Measurements from ENCODE around the gene MCU.
A peak's percentile ranks its signal among the peaks of the same experiment; 100 is the strongest.
"Not testable (repeated sequence)": the region's sequence is repeated elsewhere in the genome, so short reads cannot be mapped to it uniquely, and the experiment has no call there.

MCU gene, protein sequence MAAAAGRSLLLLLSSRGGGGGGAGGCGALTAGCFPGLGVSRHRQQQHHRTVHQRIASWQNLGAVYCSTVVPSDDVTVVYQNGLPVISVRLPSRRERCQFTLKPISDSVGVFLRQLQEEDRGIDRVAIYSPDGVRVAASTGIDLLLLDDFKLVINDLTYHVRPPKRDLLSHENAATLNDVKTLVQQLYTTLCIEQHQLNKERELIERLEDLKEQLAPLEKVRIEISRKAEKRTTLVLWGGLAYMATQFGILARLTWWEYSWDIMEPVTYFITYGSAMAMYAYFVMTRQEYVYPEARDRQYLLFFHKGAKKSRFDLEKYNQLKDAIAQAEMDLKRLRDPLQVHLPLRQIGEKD

GRCh38 chr10:72691863-72692743, at the start of gene MCU:
Gene MCU, plus strand, starts transcription at chr10:72692143. Its CDS starts 9 bp downstream, at chr10:72692152.
- Histone ChIP-seq H3K4me1 (ENCODE audit: control insufficient read depth in 1 of 2, insufficient read depth in 1 of 2, low read depth in 1 of 2, low read length in 1 of 2) (peaks cover 52% of the 10 kb centered on the region in 2 experiments), H3K27me3 (no peaks in the 10 kb centered on the region), H3K4me3 (ENCODE audit: low read depth in 1 of 2, low read length in 1 of 2) (peak within 1 kb of the TSS; percentile 75 to 85), H3K27ac (peak within 1 kb of the TSS; percentile 89), H3K9me3 (no peaks in the 10 kb centered on the region), H3K36me3 (no peaks in the 10 kb centered on the region)
- TF ChIP-seq, protein P1, sequence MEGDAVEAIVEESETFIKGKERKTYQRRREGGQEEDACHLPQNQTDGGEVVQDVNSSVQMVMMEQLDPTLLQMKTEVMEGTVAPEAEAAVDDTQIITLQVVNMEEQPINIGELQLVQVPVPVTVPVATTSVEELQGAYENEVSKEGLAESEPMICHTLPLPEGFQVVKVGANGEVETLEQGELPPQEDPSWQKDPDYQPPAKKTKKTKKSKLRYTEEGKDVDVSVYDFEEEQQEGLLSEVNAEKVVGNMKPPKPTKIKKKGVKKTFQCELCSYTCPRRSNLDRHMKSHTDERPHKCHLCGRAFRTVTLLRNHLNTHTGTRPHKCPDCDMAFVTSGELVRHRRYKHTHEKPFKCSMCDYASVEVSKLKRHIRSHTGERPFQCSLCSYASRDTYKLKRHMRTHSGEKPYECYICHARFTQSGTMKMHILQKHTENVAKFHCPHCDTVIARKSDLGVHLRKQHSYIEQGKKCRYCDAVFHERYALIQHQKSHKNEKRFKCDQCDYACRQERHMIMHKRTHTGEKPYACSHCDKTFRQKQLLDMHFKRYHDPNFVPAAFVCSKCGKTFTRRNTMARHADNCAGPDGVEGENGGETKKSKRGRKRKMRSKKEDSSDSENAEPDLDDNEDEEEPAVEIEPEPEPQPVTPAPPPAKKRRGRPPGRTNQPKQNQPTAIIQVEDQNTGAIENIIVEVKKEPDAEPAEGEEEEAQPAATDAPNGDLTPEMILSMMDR (IDR thresholded peaks at IDR 0.05) = peak; percentile 32

DNA sequence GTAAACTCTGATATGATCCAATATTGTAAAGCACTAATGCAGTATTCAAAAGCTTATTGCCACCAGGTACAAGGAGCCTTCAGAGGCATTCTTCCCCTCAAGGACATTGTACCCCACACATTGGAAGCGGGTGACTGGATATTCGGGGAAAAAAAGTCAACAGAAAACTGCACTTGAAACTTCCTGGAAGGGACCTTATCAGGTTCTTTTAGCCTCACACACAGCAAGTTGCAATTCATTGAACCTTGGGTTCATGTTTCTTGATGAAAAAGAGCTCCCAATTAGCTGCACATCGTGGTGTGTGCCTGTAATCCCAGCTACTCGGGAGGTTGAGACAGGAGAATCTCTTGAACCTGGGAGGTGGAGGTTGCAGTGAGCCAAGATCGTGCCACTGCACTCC, 49.6 kb upstream of the MCU start:
- Histone ChIP-seq H3K27me3 (no peaks in the 10 kb centered on the region), H3K27ac (no peak overlapping the region), H3K4me1 (ENCODE audit: control insufficient read depth in 1 of 2, insufficient read depth in 1 of 2, low read depth in 1 of 2, low read length in 1 of 2) (peaks cover 16 to 23% of the 10 kb centered on the region in 2 experiments), H3K36me3 (no peaks in the 10 kb centered on the region), H3K4me3 (ENCODE audit: low read depth in 1 of 2, low read length in 1 of 2) (no peak overlapping the region), H3K9me3 (no peaks in the 10 kb centered on the region)
- TF ChIP-seq, protein P1 (IDR thresholded peaks at IDR 0.05) = no peak

DNA sequence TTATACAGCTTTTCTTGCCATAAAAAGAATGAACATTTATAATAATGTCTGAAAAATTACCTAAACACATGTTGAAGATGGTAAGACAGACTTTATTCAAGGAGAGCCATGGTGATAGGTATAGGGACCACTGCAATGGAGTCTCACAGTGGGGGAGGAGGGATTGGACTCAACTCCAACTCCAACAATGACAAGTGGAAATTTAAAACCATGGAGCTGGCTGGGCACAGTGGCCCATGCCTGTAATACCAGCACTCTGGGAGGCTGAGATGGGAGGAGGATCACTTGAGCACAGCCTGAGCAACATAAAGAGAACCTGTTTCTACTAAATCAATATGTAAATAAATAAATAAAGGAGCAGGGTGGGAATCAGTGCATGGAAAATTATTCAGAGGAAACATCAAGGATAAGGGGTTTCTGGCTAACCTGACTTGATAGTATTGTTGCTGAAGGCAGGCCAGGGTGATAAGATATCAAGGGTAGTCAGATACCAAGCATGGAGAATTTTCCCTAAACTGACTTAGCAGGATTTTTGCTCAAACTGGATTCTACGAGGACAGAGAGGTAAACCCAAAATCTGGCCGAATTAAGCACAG, 46.6 kb upstream of the MCU start:
- H3K4me3 ChIP-seq (ENCODE audit: low read depth in 1 of 2, low read length in 1 of 2) = no peak overlapping the region
- TF ChIP-seq, protein P1 (IDR thresholded peaks at IDR 0.05) = no peak
- H3K36me3 ChIP-seq = no peaks in the 10 kb centered on the region
- no peak overlapping the region for H3K27ac ChIP-seq
- no peaks in the 10 kb centered on the region for H3K9me3 ChIP-seq
- H3K4me1 ChIP-seq (ENCODE audit: control insufficient read depth in 1 of 2, insufficient read depth in 1 of 2, low read depth in 1 of 2, low read length in 1 of 2) = no peaks in the 10 kb centered on the region
- no peaks in the 10 kb centered on the region for H3K27me3 ChIP-seq

DNA sequence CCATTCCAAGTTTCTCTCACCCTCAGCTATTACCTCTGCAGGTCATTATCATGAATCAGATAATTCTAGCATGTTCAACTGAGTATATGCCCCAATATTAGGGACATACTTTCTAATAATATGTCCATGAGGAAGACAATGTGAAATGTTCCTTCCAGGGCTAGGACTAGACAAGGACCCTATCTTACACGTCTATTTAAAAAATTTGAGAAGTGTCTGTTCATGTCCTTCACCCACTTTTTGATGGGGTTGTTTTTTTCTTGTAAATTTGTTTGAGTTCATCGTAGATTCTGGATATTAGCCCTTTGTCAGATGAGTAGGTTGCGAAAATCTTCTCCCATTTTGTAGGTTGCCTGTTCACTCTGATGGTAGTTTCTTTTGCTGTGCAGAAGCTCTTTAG, 45.0 kb upstream of the MCU start:
- H3K4me1 ChIP-seq (ENCODE audit: control insufficient read depth in 1 of 2, insufficient read depth in 1 of 2, low read depth in 1 of 2, low read length in 1 of 2); H3K27me3 ChIP-seq; H3K36me3 ChIP-seq; H3K27ac ChIP-seq; H3K9me3 ChIP-seq; H3K4me3 ChIP-seq (ENCODE audit: low read depth in 1 of 2, low read length in 1 of 2): not testable (repeated sequence)

GRCh38 chr10:72648301-72648700, 43.6 kb upstream of the MCU start:
- Histone ChIP-seq H3K27ac (no peak overlapping the region), H3K9me3 (no peaks in the 10 kb centered on the region), H3K36me3 (no peaks in the 10 kb centered on the region), H3K27me3 (no peaks in the 10 kb centered on the region), H3K4me1 (ENCODE audit: control insufficient read depth in 1 of 2, insufficient read depth in 1 of 2, low read depth in 1 of 2, low read length in 1 of 2) (no peaks in the 10 kb centered on the region), H3K4me3 (ENCODE audit: low read depth in 1 of 2, low read length in 1 of 2) (no peak overlapping the region)
- TF ChIP-seq, protein P1 (IDR thresholded peaks at IDR 0.05) = no peak
